ENCODE results near the gene PREX1.

GRCh38 chr20:48823476-48823875, 4.3 kb downstream of the PREX1 start:
- no peak for TF ChIP-seq ZFP3 (CRISPR knock-in tag; IDR thresholded peaks at IDR 0.05)
- TF ChIP-seq ZNF70 (CRISPR knock-in tag; IDR thresholded peaks at IDR 0.05): no peak
